Thoracic aorta (tissue), 2 donors: Measurements from ENCODE around the gene CNTN4. TPM values are rescaled to one million over a fixed set of nuclear protein-coding genes. Genes with fewer than 3 reads are reported as not detected.

Experiments
- ATAC-seq: fragments of 150-250 bp; one replicate; pipeline ENCODE4 v1.8.0; 2017; ENCODE audit warnings: low read depth; ENCODE audit not compliant: insufficient number of reproducible peaks, low FRiP score
- DNase-seq: peaks from one replicate; pipeline ENCODE4 v3.0.0-alpha.2; 2020; ENCODE audit warnings: low spot score
- H3K27ac ChIP-seq, 2 donors: fragments of 200-600 bp; sonication (generic); 1 replicate in 1 of 2; 2 replicates in 1 of 2; pipeline ENCODE4 v1.5.1; 2016; ENCODE audit warnings: mild to moderate bottlenecking in 2 of 2, moderate library complexity in 2 of 2
- H3K27me3 ChIP-seq: fragments of 200-600 bp; sonication (generic); replicated peaks from 2 replicates; pipeline ENCODE4 v1.6.0; 2016; ENCODE audit warnings: mild to moderate bottlenecking; ENCODE audit not compliant: insufficient read depth
- H3K36me3 ChIP-seq: fragments of 200-600 bp; sonication (generic); one replicate; pipeline ENCODE4 v1.5.1; 2016
- H3K4me1 ChIP-seq, 2 donors: fragments of 200-600 bp; sonication (generic); 1 replicate in 1 of 2; 2 replicates in 1 of 2; pipeline versions ENCODE4 v1.5.1 to v1.6.0; 2016; ENCODE audit warnings: low read depth in 2 of 2, mild to moderate bottlenecking in 1 of 2; ENCODE audit not compliant: control insufficient read depth in 1 of 2
- H3K4me3 ChIP-seq: fragments of 200-600 bp; sonication (generic); 2 replicates; pipeline ENCODE4 v1.5.1; 2016; ENCODE audit warnings: mild to moderate bottlenecking
- H3K9me3 ChIP-seq: fragments of 200-600 bp; sonication (generic); 2 replicates; pipeline ENCODE4 v1.5.1; 2016
- total RNA-seq, 2 donors: library from RNA; depleted of rRNA; stranded (reverse); fragments of >200 nt; gene quantifications; one replicate each; pipeline versions ENCODE4 v1.1.0 to v1.2.3, GENCODE V29; 2016
- TF ChIP-seq, protein P1 (sequence below): fragments of 200-600 bp; sonication (generic); IDR thresholded peaks from one replicate; pipeline ENCODE4 v1.5.1; 2019; ENCODE audit warnings: antibody characterized with exemption

The CNTN4 gene
- total RNA-seq, 2 donors from 2014 or later, result 103 to 116 TPM

DNA sequence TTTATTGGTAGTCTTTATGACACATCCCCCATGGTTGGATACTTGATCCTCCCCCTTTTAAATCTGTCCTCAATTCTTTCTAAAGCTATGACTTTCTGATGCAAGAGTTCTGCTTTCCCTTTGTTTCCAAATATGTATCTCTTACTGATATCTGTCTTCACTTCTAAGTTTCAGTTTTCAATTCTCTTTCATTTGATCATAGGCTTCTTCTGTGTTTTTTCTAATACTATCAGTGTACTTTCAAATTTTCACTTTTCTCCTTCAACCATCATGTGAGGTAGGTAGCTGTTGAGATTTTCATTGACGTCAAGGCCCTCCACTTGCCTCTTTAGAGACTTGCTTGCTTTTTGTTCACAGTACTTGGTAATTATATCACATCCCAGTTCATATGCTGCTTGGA, 436.5 kb downstream of the CNTN4 start:
- H3K36me3 ChIP-seq, result no peaks in the 10 kb centered on the region

DNA sequence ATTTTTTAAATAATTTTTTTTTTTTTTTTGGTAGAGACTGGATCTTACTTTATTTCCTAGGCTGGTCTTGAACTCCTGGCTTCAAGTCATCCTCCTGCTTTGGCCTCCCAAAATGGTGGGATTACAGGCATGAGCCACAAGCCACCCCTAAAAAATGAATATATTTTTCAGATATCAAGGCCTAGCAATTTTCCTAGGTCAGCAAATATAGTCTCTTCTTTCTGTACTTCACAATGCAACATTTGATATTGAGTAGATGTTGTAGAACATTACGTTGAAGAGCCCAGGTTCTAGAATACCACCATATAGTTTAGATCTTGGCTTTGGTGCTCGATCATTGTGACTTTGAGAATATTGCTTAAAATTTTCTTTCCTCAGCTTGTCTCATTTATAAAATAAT, 437.9 kb downstream of the CNTN4 start:
- Histone ChIP-seq H3K4me1 (no peaks in the 10 kb centered on the region), H3K27ac (no peak overlapping the region), H3K27me3 (no peaks in the 10 kb centered on the region), H3K36me3 (no peaks in the 10 kb centered on the region), H3K4me3 (no peak overlapping the region), H3K9me3 (no peaks in the 10 kb centered on the region)
- TF ChIP-seq, protein P1, sequence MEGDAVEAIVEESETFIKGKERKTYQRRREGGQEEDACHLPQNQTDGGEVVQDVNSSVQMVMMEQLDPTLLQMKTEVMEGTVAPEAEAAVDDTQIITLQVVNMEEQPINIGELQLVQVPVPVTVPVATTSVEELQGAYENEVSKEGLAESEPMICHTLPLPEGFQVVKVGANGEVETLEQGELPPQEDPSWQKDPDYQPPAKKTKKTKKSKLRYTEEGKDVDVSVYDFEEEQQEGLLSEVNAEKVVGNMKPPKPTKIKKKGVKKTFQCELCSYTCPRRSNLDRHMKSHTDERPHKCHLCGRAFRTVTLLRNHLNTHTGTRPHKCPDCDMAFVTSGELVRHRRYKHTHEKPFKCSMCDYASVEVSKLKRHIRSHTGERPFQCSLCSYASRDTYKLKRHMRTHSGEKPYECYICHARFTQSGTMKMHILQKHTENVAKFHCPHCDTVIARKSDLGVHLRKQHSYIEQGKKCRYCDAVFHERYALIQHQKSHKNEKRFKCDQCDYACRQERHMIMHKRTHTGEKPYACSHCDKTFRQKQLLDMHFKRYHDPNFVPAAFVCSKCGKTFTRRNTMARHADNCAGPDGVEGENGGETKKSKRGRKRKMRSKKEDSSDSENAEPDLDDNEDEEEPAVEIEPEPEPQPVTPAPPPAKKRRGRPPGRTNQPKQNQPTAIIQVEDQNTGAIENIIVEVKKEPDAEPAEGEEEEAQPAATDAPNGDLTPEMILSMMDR, result no peak
- no peak for DNase-seq
- ATAC-seq, result no peak

More for the DNA sequence above, 436.5 kb downstream of the CNTN4 start:
- Histone ChIP-seq H3K4me1 (no peaks in the 10 kb centered on the region), H3K27me3 (no peaks in the 10 kb centered on the region), H3K9me3 (no peaks in the 10 kb centered on the region), H3K4me3 (no peak overlapping the region), H3K27ac (no peak overlapping the region)
- DNase-seq, result no peak
- no peak for ATAC-seq
- TF ChIP-seq, protein P1, result no peak

DNA sequence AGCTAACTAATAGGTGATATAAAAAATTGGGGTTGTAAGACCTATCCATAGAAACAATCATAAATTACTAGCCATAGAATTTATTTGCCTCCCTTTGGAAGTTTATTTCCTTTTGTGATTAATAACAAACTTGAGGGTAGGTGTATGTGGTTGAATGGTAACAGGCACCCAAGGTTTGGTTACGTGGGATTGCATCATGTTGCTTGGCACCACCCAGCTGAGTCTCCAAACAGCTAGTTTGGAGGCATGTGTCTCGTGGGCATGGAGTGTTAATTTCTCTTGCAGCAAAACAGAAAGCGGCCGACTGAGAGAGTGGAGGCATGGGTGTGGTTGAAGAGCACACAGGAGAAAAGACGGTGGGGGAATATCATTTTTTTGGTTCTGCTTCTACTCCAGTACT, 441.4 kb downstream of the CNTN4 start:
- no peaks in the 10 kb centered on the region for H3K27me3 ChIP-seq
- ATAC-seq (no peak), DNase-seq (no peak)
- H3K27ac ChIP-seq, result no peak overlapping the region
- H3K36me3 ChIP-seq, result no peaks in the 10 kb centered on the region
- no peak overlapping the region for H3K4me3 ChIP-seq
- TF ChIP-seq, protein P1, result no peak
- H3K9me3 ChIP-seq, result no peaks in the 10 kb centered on the region
- H3K4me1 ChIP-seq, result no peaks in the 10 kb centered on the region

DNA sequence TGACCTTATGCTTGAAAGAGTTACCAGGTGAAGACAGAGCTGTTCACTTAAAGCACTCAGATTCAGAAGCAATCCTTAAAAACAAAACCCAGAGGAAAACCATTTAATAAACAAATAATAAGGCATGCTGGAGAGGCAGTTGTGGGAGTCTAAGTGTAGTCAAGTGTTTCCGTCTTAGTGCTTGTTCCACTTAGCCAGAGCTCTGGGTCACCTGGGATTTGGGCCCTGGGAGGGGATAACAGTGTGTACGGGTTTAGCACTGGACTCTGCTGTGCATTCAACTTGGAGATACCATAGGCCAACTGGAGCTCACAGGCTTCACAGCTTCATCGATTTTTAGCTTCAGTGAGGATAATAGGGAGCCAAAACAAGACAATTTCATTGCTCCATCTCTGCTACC, 444.6 kb downstream of the CNTN4 start:
- DNase-seq, result no peak
- ATAC-seq, result no peak

DNA sequence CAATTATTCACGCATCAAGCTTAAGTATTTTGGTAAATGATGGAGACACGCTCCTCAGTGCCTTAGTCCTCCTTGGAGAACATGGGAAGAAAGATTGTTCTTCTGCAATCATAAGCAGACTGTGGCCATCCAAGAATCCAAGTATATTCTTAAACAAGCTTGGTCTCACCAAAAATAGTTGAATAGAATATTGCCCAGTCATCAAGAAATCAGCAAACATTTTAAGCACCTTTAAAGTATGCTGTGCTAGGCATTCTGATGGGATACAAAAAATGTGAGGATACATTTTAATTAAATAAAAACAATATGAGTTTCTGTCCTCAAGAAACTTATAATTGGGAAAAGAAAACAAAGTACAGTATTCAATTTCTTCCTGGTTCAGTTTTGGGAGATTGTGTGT, 445.5 kb downstream of the CNTN4 start:
- Histone ChIP-seq H3K27ac (no peak overlapping the region), H3K36me3 (no peaks in the 10 kb centered on the region), H3K4me1 (no peaks in the 10 kb centered on the region), H3K4me3 (no peak overlapping the region), H3K9me3 (no peaks in the 10 kb centered on the region), H3K27me3 (no peaks in the 10 kb centered on the region)
- TF ChIP-seq, protein P1, result no peak
- DNase-seq, result no peak
- ATAC-seq, result no peak

More for the DNA sequence above, 444.6 kb downstream of the CNTN4 start:
- H3K9me3 ChIP-seq, result no peaks in the 10 kb centered on the region
- H3K27ac ChIP-seq, result no peak overlapping the region
- H3K27me3 ChIP-seq, result no peaks in the 10 kb centered on the region
- no peak overlapping the region for H3K4me3 ChIP-seq
- TF ChIP-seq, protein P1, result no peak
- no peaks in the 10 kb centered on the region for H3K4me1 ChIP-seq
- no peaks in the 10 kb centered on the region for H3K36me3 ChIP-seq
